Ishikawa (cell line): ENCODE data around the gene THRAP3.

Source experiments
- CEBPB ChIP-seq: IDR thresholded peaks from 2 replicates; pipeline ENCODE4 v1.6.1; 2012
- CREB1 ChIP-seq: IDR thresholded peaks from 2 replicates; pipeline ENCODE4 v1.6.1; 2012; ENCODE audit warnings: low read depth
- EP300 ChIP-seq: IDR thresholded peaks from 2 replicates; pipeline ENCODE4 v1.6.1; 2012; ENCODE audit warnings: borderline replicate concordance
- FOXM1 ChIP-seq: IDR thresholded peaks from 2 replicates; pipeline ENCODE4 v1.6.1; 2012; ENCODE audit warnings: low read depth, borderline replicate concordance
- NFIC ChIP-seq: IDR thresholded peaks from 2 replicates; pipeline ENCODE4 v1.6.1; 2012
- RAD21 ChIP-seq: IDR thresholded peaks from 2 replicates; pipeline ENCODE4 v1.6.1; 2012; ENCODE audit warnings: low read depth
- TAF1 ChIP-seq: IDR thresholded peaks from 2 replicates; pipeline ENCODE4 v1.6.1; 2012; ENCODE audit warnings: low read depth, mild to moderate bottlenecking
- TCF12 ChIP-seq: IDR thresholded peaks from 2 replicates; pipeline ENCODE4 v1.6.1; 2012; ENCODE audit warnings: low read depth
- YY1 ChIP-seq: IDR thresholded peaks from 2 replicates; pipeline ENCODE4 v1.6.1; 2012; ENCODE audit warnings: low read depth
- ZBTB7A ChIP-seq: IDR thresholded peaks from 2 replicates; pipeline ENCODE4 v1.6.1; 2012; ENCODE audit warnings: low read depth
- TF ChIP-seq, protein P1 (sequence below): IDR thresholded peaks from 2 replicates; pipeline ENCODE4 v1.6.1; 2012; ENCODE audit warnings: low read depth, mild to moderate bottlenecking
- TF ChIP-seq, protein P2 (sequence below): IDR thresholded peaks from 2 replicates; pipeline ENCODE4 v1.6.1; 2012
- TF ChIP-seq, protein P3 (sequence below): IDR thresholded peaks from 2 replicates; pipeline ENCODE4 v1.6.1; 2012

DNA sequence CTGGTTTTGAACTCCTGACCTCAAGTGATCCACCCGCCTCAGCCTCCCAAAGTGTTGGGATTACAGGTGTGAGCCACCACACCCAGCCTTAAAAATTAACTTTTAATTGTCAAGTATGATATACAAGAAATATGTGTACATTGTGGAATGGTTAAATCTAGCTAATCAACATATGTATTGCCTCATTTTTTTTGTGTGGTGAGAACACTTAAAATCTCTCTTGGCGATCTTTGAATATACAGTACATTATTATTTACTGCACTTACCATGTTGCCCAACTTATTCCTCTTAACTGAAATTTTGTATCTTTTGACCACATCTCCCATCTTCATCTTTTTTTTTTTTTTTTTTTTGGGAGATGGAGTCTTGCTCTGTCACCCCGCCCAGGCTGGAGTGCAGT lies 23.3 kb downstream of the THRAP3 start:
- TF ChIP-seq CREB1 (no peak), EP300 (no peak), YY1 (no peak), CEBPB (no peak), TAF1 (no peak), NFIC (no peak), ZBTB7A (no peak), RAD21 (no peak), FOXM1 (no peak), TCF12 (no peak)
- TF ChIP-seq, protein P1, sequence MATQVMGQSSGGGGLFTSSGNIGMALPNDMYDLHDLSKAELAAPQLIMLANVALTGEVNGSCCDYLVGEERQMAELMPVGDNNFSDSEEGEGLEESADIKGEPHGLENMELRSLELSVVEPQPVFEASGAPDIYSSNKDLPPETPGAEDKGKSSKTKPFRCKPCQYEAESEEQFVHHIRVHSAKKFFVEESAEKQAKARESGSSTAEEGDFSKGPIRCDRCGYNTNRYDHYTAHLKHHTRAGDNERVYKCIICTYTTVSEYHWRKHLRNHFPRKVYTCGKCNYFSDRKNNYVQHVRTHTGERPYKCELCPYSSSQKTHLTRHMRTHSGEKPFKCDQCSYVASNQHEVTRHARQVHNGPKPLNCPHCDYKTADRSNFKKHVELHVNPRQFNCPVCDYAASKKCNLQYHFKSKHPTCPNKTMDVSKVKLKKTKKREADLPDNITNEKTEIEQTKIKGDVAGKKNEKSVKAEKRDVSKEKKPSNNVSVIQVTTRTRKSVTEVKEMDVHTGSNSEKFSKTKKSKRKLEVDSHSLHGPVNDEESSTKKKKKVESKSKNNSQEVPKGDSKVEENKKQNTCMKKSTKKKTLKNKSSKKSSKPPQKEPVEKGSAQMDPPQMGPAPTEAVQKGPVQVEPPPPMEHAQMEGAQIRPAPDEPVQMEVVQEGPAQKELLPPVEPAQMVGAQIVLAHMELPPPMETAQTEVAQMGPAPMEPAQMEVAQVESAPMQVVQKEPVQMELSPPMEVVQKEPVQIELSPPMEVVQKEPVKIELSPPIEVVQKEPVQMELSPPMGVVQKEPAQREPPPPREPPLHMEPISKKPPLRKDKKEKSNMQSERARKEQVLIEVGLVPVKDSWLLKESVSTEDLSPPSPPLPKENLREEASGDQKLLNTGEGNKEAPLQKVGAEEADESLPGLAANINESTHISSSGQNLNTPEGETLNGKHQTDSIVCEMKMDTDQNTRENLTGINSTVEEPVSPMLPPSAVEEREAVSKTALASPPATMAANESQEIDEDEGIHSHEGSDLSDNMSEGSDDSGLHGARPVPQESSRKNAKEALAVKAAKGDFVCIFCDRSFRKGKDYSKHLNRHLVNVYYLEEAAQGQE: no peak
- TF ChIP-seq, protein P2, sequence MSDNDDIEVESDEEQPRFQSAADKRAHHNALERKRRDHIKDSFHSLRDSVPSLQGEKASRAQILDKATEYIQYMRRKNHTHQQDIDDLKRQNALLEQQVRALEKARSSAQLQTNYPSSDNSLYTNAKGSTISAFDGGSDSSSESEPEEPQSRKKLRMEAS: no peak
- TF ChIP-seq, protein P3, sequence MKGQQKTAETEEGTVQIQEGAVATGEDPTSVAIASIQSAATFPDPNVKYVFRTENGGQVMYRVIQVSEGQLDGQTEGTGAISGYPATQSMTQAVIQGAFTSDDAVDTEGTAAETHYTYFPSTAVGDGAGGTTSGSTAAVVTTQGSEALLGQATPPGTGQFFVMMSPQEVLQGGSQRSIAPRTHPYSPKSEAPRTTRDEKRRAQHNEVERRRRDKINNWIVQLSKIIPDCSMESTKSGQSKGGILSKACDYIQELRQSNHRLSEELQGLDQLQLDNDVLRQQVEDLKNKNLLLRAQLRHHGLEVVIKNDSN: no peak
